Thymus (tissue), 11 donors: ENCODE data around the gene GPR183. TPM values are rescaled to one million over a fixed set of nuclear protein-coding genes. Genes with fewer than 3 reads are reported as not detected.

Experiments
- DNase-seq, 9 donors: peaks; one replicate each; pipeline ENCODE4 v3.0.0-alpha.2; 2013; ENCODE audit warnings: low spot score in 9 of 9, low read depth in 6 of 9, missing footprints in 1 of 9
- H3K27ac ChIP-seq, 2 donors: one replicate each; pipeline ENCODE4 v1.5.1; 2013; ENCODE audit warnings: control low read depth in 1 of 2, low read depth in 1 of 2, low read length in 1 of 2, mild to moderate bottlenecking in 1 of 2, moderate library complexity in 1 of 2
- H3K27me3 ChIP-seq, 2 donors: one replicate each; pipeline ENCODE4 v1.5.1; 2013; ENCODE audit warnings: low read length in 1 of 2; ENCODE audit not compliant: control insufficient read depth in 2 of 2, insufficient read depth in 1 of 2
- H3K36me3 ChIP-seq, 2 donors: one replicate each; pipeline ENCODE4 v1.5.1; 2013; ENCODE audit warnings: low read length in 1 of 2, mild to moderate bottlenecking in 1 of 2, moderate library complexity in 1 of 2; ENCODE audit not compliant: control insufficient read depth in 2 of 2, insufficient read depth in 2 of 2
- H3K4me1 ChIP-seq, 2 donors: one replicate each; pipeline ENCODE4 v1.5.1; 2013; ENCODE audit warnings: low read length in 2 of 2; ENCODE audit not compliant: control insufficient read depth in 2 of 2, insufficient read depth in 2 of 2
- H3K4me3 ChIP-seq, 2 donors: one replicate each; pipeline ENCODE4 v1.5.1; 2013; ENCODE audit warnings: low read length in 2 of 2, control low read depth in 1 of 2, mild to moderate bottlenecking in 1 of 2
- H3K9me3 ChIP-seq, 2 donors: one replicate each; pipeline ENCODE4 v1.5.1; 2013; ENCODE audit warnings: low read length in 1 of 2, mild to moderate bottlenecking in 1 of 2; ENCODE audit not compliant: control insufficient read depth in 2 of 2, insufficient read depth in 1 of 2
- whole genome bisulfite sequencing: extraction: QIAGEN DNeasy Blood & Tissue Kit; methylation state at CpG from one replicate; pipeline ENCODE4 v1.1.7; 2013; 5-methylcytosine and 5-hydroxymethylcytosine counted together
- polyA plus RNA-seq: library from polyadenylated mRNA; stranded (reverse); fragments of 200-250 nt; gene quantifications from one replicate; pipeline ENCODE4 v1.2.3, GENCODE V29; 2013
- total RNA-seq: library from RNA; stranded (reverse); fragments of 120-200 nt; gene quantifications from one replicate; pipeline ENCODE4 v1.2.4, GENCODE V29; 2013
- donor health status: healthy.

Gene GPR183
- total and polyA plus RNA-seq, 2 donors = 32.4 to 33.0 TPM

DNA sequence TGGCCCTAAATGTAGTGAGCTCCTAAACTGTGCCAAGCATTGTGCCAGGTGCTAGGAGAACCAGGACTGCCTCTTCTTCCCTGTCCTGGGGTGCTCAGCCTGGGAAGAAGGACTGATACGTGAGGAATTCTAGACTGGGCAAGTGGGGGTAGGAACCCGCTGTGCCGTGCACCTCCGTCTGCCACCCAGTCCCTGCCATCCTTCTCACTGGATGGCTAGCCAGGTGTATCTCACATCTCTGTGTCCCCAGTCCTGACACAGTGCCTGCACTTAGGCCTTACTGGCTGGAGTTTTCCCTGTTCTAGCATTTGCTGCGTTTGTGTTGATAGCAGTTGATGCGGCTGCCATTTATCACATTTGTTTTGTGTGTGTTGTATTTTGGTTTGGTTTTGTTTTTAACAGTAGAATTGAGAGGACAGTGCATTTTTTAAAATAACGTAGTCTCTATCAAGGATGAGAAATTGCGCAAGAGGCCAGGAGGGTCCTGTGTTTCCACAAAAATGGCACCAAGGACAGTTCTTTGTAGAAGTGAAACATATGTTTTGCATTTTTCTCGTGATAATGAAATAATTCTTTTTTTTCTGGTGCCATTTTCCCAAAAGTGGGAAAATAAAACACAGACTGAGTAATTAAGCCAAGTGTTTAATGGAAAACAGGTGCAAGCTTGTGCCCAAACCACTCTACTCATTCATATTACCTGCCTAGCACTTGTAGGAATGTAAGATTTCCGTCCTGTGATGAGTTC, 4.7 kb upstream of the GPR183 start:
- no peaks in the 10 kb centered on the region for H3K9me3 ChIP-seq
- H3K27ac ChIP-seq = peak overlapping the region; percentile 32 to 36
- 97% methylated on average over 10 of the region's 10 CpGs for WGBS
- H3K27me3 ChIP-seq = no peaks in the 10 kb centered on the region
- H3K36me3 ChIP-seq = peaks cover 2 to 8% of the 10 kb centered on the region in 2 donors
- no peak for DNase-seq
- H3K4me3 ChIP-seq = no peak overlapping the region
- H3K4me1 ChIP-seq = peaks cover 0 to 36% of the 10 kb centered on the region in 2 donors

DNA sequence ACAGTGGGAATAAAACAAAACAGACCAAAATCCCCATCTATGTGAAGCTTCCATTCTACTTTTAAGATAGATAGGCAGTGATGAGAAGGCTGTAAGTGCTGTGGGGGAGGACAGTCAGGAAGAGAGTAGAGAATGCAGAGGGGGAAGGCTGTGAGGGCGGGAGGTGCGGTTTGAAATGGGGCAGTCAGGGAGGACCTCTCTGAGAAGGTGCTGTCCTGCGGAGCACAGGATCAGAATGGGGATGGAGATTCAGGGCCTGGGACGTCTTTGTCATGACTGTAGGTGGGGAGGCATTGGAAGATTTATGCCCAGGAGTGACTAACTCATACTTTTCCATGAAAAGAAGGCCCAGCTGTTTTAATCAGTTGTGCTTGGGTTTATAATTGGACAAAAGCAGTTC, 3.9 kb upstream of the GPR183 start:
- Histone ChIP-seq H3K4me1 (peaks cover 0 to 35% of the 10 kb centered on the region in 2 donors), H3K27ac (no peak overlapping the region), H3K4me3 (no peak overlapping the region), H3K36me3 (peaks cover 0 to 8% of the 10 kb centered on the region in 2 donors), H3K27me3 (no peaks in the 10 kb centered on the region), H3K9me3 (no peaks in the 10 kb centered on the region)
- 92% methylated on average over 4 of the region's 4 CpGs for WGBS
- no peak for DNase-seq

DNA sequence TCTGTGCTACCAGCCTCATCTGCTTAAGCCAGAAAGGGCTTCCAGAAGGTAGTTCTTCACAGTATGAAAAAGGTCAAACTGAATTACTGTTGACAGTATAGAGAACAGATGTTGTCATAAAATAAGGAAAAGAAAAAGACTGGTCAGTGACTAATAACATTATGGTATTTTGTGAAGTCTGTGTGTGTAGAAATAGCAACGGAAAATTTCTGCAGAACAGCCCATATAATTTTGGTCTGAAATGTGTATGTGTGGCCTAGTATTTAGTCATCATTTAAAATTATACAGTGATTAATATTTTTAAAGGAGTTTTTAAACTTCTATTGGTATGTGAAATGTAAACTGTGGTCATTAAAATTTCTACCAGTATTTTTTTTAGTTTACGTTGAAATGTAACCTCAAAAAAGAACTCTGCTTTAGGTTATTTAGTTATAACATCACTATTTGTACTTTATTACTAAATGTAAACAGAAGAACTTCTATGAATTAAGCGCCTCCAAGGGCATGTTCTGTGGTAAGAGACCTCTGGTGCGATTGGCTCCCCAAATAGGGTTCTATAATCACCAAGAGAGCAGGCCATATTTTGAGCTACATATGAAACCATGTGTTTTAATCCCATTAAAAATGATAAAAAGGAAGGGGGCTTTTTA, 3.3 kb upstream of the GPR183 start:
- H3K36me3 ChIP-seq = peaks cover 0 to 10% of the 10 kb centered on the region in 2 donors
- no peak overlapping the region for H3K27ac ChIP-seq
- no peak overlapping the region for H3K4me3 ChIP-seq
- no peak for DNase-seq
- H3K9me3 ChIP-seq = no peaks in the 10 kb centered on the region
- H3K4me1 ChIP-seq = peaks cover 0 to 33% of the 10 kb centered on the region in 2 donors
- H3K27me3 ChIP-seq = no peaks in the 10 kb centered on the region
- WGBS = 97% methylated on average over 4 of the region's 4 CpGs

DNA sequence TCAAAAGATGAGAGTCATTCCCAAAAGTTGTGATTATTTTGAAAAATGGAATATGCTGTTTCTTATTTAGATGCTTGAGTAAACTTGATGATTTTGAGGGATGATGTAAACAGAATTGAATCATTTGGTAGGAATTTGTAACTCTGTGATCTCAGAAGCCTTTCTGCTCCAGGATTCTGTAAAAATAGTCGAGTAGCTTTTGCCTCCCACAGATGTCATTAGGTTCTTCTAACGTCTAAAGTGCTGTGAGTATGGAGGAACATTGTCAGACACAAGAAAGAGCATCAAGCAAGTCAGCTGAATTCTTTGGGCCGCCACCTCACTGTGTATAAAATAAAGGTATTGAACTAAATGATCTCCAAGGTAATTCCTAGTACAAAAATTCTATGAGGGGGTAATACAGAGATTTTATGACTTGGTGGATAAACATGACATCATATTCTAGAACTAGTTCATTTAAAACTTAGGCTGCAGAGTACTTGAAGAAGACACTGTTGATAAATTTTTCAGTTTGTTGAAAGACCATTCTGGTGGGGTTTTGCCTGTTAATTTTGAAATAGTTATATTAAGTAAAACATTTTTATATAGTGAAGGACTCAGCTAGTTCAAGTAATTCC, 1.4 kb upstream of the GPR183 start:
- no peak for DNase-seq
- Histone ChIP-seq H3K4me3 (no peak overlapping the region), H3K36me3 (peaks cover 5 to 11% of the 10 kb centered on the region in 2 donors), H3K9me3 (no peaks in the 10 kb centered on the region), H3K27me3 (no peaks in the 10 kb centered on the region), H3K27ac (no peak overlapping the region), H3K4me1 (peaks cover 0 to 28% of the 10 kb centered on the region in 2 donors)
- WGBS = 97% methylated on average over 3 of the region's 3 CpGs

DNA sequence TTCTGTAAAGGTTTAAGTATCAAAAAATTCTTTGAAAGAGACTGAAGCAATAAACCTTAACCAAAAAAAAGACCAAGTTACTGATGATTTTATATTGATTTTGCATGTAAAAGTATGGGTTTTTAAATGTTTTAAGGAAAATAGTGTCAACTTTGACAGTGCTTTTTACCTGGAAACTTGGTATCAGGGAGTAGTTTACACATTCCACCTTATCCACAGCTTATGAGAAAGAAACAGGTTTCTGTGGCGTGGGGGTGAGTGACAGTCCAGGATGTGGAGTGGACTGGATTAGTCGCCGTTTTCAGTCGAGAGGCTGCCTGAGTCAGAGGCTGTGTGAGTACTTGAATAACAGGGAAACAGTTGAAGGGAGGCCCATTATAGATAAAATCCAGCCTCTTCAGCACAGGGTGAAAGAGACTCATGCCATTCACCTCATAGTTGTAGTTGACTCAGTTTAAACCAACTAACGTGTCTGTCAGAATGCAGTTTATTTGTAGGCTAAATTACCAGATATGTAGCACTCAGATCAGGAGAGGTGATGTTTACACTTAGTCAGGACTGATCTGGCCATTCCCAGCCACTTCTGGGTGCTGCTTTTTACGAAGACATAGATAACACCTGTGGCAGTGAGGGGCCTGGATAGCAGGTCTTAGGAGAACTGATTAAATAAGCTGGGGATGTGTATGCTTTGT, 595 bp upstream of the GPR183 start:
- no peaks in the 10 kb centered on the region for H3K27me3 ChIP-seq
- H3K9me3 ChIP-seq = no peaks in the 10 kb centered on the region
- peaks cover 5 to 11% of the 10 kb centered on the region in 2 donors for H3K36me3 ChIP-seq
- H3K4me1 ChIP-seq = peaks cover 0 to 28% of the 10 kb centered on the region in 2 donors
- WGBS = 65% methylated on average over 6 of the region's 6 CpGs
- peak overlapping the region; percentile 42 to 62 for H3K27ac ChIP-seq
- H3K4me3 ChIP-seq = no peak overlapping the region
- DNase-seq = no peak

DNA sequence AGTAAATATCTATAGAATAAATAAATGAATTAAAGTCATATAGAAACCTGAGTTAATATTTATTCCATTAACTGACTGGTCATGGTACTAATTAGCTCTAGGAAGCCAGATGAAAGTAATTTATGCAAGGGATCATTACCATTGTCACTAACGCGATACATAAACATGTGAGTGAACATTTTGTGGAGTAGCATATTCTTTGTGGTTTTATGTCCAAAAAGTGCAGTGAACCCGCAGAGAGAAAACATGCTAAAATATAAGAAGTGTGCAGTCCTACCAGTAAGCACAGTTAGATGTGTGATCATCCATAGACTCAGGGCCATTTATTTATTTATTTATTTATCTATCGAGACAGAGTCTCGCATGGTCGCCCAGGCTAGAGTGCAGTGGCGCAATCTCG, 1.6 kb downstream of the GPR183 start:
- no peaks in the 10 kb centered on the region for H3K27me3 ChIP-seq
- 92% methylated on average over 8 of the region's 8 CpGs for WGBS
- no peak for DNase-seq
- H3K27ac ChIP-seq = no peak overlapping the region
- H3K4me3 ChIP-seq = peak overlapping the region in 1 of 2 donors; percentile 6
- peaks cover 5 to 11% of the 10 kb centered on the region in 2 donors for H3K36me3 ChIP-seq
- H3K9me3 ChIP-seq = no peaks in the 10 kb centered on the region
- peaks cover 0 to 24% of the 10 kb centered on the region in 2 donors for H3K4me1 ChIP-seq

DNA sequence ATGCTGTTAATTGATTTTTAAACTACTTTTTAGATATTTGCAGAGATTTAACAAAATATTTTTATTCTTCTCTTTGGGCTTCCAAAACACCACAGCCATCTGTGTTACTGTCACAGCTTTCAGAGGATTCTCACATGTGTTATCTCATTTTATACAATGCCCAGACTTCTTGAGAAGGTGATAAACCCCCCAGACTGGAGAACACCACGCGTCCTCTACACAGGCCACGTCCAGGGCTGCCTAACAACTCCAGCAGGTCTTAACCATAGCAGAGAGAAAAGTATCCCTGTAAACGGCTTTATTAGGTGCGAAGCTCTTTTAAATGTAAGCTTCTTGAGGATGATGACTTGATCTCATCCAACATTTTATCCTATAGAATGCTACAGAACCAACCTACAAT, 2.0 kb downstream of the GPR183 start:
- H3K27ac ChIP-seq = peak overlapping the region in 1 of 2 donors; percentile 68
- H3K4me1 ChIP-seq = peaks cover 0 to 24% of the 10 kb centered on the region in 2 donors
- no peaks in the 10 kb centered on the region for H3K27me3 ChIP-seq
- peaks cover 5 to 11% of the 10 kb centered on the region in 2 donors for H3K36me3 ChIP-seq
- 94% methylated on average over 5 of the region's 5 CpGs for WGBS
- DNase-seq = no peak
- peak overlapping the region; percentile 6 to 10 for H3K4me3 ChIP-seq
- no peaks in the 10 kb centered on the region for H3K9me3 ChIP-seq

DNA sequence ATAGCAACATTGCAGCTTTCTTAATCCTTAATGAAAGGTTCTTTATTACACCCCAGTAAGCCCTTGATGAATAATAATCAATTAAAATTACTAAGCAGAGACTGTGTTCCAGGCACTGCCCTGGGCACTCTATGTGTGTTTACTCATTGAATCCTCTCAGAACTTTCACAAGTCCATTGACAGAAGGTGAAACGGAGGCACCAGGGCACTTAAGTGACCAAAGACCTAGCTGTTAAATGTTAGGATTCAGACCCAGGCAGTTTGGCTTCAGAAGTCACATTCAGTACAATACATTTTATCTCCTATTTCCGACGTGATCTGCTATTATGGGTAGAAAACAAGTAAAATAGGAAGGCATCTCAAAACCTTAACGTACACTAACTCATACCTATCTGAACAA, 2.7 kb downstream of the GPR183 start:
- peak overlapping the region in 1 of 2 donors; percentile 8 for H3K27ac ChIP-seq
- H3K36me3 ChIP-seq = peaks cover 5 to 11% of the 10 kb centered on the region in 2 donors
- no peaks in the 10 kb centered on the region for H3K9me3 ChIP-seq
- H3K4me3 ChIP-seq = peak overlapping the region in 1 of 2 donors; percentile 9
- WGBS = 96% methylated on average over 4 of the region's 4 CpGs
- peaks cover 0 to 23% of the 10 kb centered on the region in 2 donors for H3K4me1 ChIP-seq
- H3K27me3 ChIP-seq = no peaks in the 10 kb centered on the region
- DNase-seq = no peak
